Loucy (cell line): ENCODE data around the gene CRIP2.

ENCODE experiments used
- EZH2phosphoT487 ChIP-seq: fragments of 200-600 bp; IDR thresholded peaks from 2 replicates; pipeline ENCODE4 v1.6.1; 2018; ENCODE audit warnings: antibody characterized with exemption, mild to moderate bottlenecking, moderate library complexity, borderline replicate concordance
- TF ChIP-seq, protein P1 (sequence below): fragments of 200-600 bp; sonication (generic); conservative IDR thresholded peaks from 2 replicates; pipeline ENCODE4 v1.5.1; 2014; ENCODE audit warnings: mild to moderate bottlenecking, antibody characterized with exemption, low read length

DNA sequence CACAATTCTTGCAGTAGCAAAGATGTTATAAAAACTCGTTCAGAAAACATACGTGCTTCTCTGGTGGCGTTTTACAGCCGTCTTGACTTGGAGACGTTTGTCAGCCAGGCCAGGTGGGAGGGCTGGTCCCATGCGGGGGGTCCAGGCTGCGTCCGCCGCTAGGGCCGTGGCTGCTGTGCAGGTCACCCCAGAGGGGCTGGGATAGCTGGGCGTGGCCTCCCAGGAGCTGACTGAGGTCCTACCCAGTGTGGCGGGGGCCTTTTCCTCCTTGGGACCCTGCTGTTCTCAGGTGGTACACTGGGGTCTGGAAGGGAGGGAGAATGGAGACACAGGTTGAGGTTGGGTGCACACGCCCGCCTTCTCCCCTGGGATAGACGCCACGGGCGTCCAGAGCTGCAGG is 29.8 kb upstream of the CRIP2 start:
- TF ChIP-seq, protein P1, sequence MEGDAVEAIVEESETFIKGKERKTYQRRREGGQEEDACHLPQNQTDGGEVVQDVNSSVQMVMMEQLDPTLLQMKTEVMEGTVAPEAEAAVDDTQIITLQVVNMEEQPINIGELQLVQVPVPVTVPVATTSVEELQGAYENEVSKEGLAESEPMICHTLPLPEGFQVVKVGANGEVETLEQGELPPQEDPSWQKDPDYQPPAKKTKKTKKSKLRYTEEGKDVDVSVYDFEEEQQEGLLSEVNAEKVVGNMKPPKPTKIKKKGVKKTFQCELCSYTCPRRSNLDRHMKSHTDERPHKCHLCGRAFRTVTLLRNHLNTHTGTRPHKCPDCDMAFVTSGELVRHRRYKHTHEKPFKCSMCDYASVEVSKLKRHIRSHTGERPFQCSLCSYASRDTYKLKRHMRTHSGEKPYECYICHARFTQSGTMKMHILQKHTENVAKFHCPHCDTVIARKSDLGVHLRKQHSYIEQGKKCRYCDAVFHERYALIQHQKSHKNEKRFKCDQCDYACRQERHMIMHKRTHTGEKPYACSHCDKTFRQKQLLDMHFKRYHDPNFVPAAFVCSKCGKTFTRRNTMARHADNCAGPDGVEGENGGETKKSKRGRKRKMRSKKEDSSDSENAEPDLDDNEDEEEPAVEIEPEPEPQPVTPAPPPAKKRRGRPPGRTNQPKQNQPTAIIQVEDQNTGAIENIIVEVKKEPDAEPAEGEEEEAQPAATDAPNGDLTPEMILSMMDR: no peak
- TF ChIP-seq EZH2phosphoT487: no peak
